ENCODE data around the gene C2orf76.

Gene C2orf76

GRCh38 chr2:119337749-119338148 lies 28.9 kb downstream of the C2orf76 start:
- no peak for DNase-seq

GRCh38 chr2:119333833-119334232 lies 32.8 kb downstream of the C2orf76 start:
- DNase-seq, result no peak

GRCh38 chr2:119333360-119333759 lies 33.3 kb downstream of the C2orf76 start:
- DNase-seq, result no peak

GRCh38 chr2:119332953-119333352 lies 33.7 kb downstream of the C2orf76 start:
- no peak for DNase-seq

- no peak for DNase-seq
These were observed 39.2 kb downstream of the C2orf76 start for GRCh38 chr2:119327431-119327830.

GRCh38 chr2:119326938-119327337 lies 39.7 kb downstream of the C2orf76 start:
- DNase-seq, result no peak

- no peak for DNase-seq
These were observed 41.9 kb downstream of the C2orf76 start for GRCh38 chr2:119324685-119325270.

GRCh38 chr2:119323459-119323858 lies 43.2 kb downstream of the C2orf76 start:
- DNase-seq, result no peak

GRCh38 chr2:119319593-119319992 lies 47.0 kb downstream of the C2orf76 start:
- no peak for DNase-seq

GRCh38 chr2:119317554-119317953 lies 49.1 kb downstream of the C2orf76 start:
- no peak for DNase-seq

- DNase-seq, result no peak
These were observed 50.6 kb downstream of the C2orf76 start for GRCh38 chr2:119316066-119316465.

- no peak for DNase-seq
These were observed 51.3 kb downstream of the C2orf76 start for GRCh38 chr2:119315241-119315925.

- DNase-seq, result no peak
These were observed 54.8 kb downstream of the C2orf76 start for GRCh38 chr2:119311831-119312230.

- no peak for DNase-seq
These were observed 55.3 kb downstream of the C2orf76 start for GRCh38 chr2:119311371-119311770.

GRCh38 chr2:119308793-119309330 lies 57.8 kb downstream of the C2orf76 start:
- DNase-seq, result no peak

GRCh38 chr2:119307419-119308140 lies 59.1 kb downstream of the C2orf76 start:
- no peak for DNase-seq

GRCh38 chr2:119306196-119306590 lies 60.4 kb downstream of the C2orf76 start:
- DNase-seq, result no peak

GRCh38 chr2:119305497-119306195 lies 61.0 kb downstream of the C2orf76 start:
- DNase-seq, result no peak

GRCh38 chr2:119304847-119305246 lies 61.8 kb downstream of the C2orf76 start:
- no peak for DNase-seq

GRCh38 chr2:119301413-119301812 lies 65.2 kb downstream of the C2orf76 start:
- DNase-seq, result no peak

- DNase-seq, result no peak
These were observed 70.8 kb downstream of the C2orf76 start for GRCh38 chr2:119295688-119296375.

- DNase-seq, result no peak
These were observed 72.0 kb downstream of the C2orf76 start for GRCh38 chr2:119294671-119295070.

GRCh38 chr2:119293900-119294299 lies 72.7 kb downstream of the C2orf76 start:
- no peak for DNase-seq
